ENCODE measurements around the gene PDXK. TPM values are rescaled to one million over a fixed set of nuclear protein-coding genes. Genes with fewer than 3 reads are reported as not detected.

Gene PDXK
- total and polyA plus RNA-seq, 5 donors: 53.3 to 102 (median 75.8) TPM

- intact Hi-C loops (cut with DNase I): loop anchor here in 1 of 4 donors (10.0 kb wide), 1 partner anchor 71 kb away; no protein-coding TSS in a partner anchor
- DNase-seq (no peak), ATAC-seq (no peak)
- H3K27ac ChIP-seq (ENCODE audit: low read length): no peak overlapping the region
- no peak overlapping the region for H3K4me3 ChIP-seq (ENCODE audit: low read length)
- no peaks in the 10 kb centered on the region for H3K9me3 ChIP-seq (ENCODE audit: control insufficient read depth, low read length)
- H3K4me1 ChIP-seq (ENCODE audit: control insufficient read depth, insufficient read depth, low read length): no peaks in the 10 kb centered on the region
- WGBS: 74% methylated on average over 16 of the region's 16 CpGs
- H3K27me3 ChIP-seq (ENCODE audit: control insufficient read depth, insufficient read depth): no peaks in the 10 kb centered on the region
Observed at GRCh38 chr21:43745772-43746517, 27.0 kb downstream of the PDXK start.

GRCh38 chr21:43748622-43749021, 29.7 kb downstream of the PDXK start:
- no peak overlapping the region for H3K4me3 ChIP-seq (ENCODE audit: low read length)
- no peaks in the 10 kb centered on the region for H3K4me1 ChIP-seq (ENCODE audit: control insufficient read depth, insufficient read depth, low read length)
- DNase-seq: peak in 1 of 3 donors; percentile 45
- WGBS: 91% methylated on average over 17 of the region's 17 CpGs
- H3K27ac ChIP-seq (ENCODE audit: low read length): no peak overlapping the region
- no peak for ATAC-seq
- no peaks in the 10 kb centered on the region for H3K9me3 ChIP-seq (ENCODE audit: control insufficient read depth, low read length)
- no peaks in the 10 kb centered on the region for H3K27me3 ChIP-seq (ENCODE audit: control insufficient read depth, insufficient read depth)
- intact Hi-C loops (cut with DNase I): loop anchor here in 1 of 4 donors (10.0 kb wide), 1 partner anchor 74 kb away; no protein-coding TSS in a partner anchor

DNA sequence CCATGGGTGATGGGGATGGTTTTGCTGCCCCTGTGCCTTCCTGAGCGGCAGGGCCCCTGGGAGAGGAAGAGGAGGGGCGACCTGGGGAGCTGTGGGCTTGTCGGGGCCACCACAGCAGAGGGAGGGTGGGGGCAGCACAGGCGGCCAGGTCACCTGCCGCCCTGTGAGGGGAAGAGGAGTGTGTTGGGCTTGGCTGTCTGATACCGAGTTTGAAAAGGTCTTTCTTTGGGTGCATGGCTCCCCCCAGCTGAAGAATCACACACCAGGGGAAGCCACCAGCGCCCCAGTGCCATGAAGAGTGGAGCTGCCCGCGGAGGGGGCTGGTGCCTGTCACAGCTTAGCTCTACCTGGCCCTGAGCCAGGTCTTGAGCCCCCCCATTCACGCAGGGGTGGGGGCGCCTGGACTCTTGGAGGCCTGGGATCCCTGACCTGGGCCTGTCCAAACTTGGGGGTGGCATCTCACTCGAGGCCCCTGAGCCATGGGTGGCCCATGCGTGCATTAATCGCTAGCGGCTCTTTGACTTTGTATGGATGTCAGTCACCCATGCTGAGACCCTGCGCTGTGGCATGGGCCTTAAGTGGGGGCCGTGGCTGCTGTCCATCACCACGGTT, 30.8 kb downstream of the PDXK start:
- intact Hi-C loops (cut with DNase I): loop anchor here in 1 of 4 donors (10.0 kb wide), 1 partner anchor 75 kb away; no protein-coding TSS in a partner anchor
- DNase-seq: peak in 1 of 3 donors; percentile 47

DNA sequence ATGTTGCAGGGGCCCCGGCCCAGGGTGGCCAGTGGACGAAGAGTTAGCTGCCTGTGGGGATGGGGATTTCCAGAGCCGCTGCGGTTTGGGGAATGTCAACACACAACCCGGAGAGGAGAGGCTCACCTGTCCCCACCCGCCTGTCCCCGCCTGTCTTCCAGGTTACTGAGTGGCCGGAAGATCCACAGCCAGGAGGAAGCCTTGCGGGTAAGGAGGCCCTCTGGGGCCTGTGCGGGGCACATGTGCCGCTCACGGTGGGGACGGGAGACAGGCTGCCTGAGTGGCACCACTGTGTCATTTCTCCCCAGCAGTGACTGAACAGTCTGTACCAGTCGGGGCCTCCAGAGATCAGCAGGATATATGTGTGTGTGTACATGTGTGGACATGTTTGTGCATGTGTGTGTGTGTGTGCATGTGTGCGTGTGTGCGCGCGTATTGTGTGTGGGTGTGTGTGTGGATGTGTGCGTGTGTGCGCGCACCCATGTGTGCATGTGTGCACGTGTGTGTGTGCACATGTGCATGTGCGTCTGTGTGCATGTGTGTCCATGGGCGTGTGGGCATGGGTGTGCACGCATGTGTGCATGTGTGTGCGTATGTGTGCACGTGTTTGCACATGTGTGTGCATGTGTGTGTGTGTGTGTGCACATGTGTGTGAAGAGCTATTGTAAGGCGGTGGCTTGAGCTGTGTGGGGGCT, 31.6 kb downstream of the PDXK start:
- H3K27me3 ChIP-seq (ENCODE audit: control insufficient read depth, insufficient read depth): no peaks in the 10 kb centered on the region
- 96% methylated on average over 28 of the region's 28 CpGs for WGBS
- ATAC-seq: no peak

More for the DNA sequence above, 30.8 kb downstream of the PDXK start:
- Histone ChIP-seq H3K9me3 (ENCODE audit: control insufficient read depth, low read length) (no peaks in the 10 kb centered on the region), H3K4me1 (ENCODE audit: control insufficient read depth, insufficient read depth, low read length) (no peaks in the 10 kb centered on the region), H3K27me3 (ENCODE audit: control insufficient read depth, insufficient read depth) (no peaks in the 10 kb centered on the region), H3K27ac (ENCODE audit: low read length) (no peak overlapping the region), H3K4me3 (ENCODE audit: low read length) (no peak overlapping the region)
- WGBS: 87% methylated on average over 18 of the region's 18 CpGs
- no peak for ATAC-seq

DNA sequence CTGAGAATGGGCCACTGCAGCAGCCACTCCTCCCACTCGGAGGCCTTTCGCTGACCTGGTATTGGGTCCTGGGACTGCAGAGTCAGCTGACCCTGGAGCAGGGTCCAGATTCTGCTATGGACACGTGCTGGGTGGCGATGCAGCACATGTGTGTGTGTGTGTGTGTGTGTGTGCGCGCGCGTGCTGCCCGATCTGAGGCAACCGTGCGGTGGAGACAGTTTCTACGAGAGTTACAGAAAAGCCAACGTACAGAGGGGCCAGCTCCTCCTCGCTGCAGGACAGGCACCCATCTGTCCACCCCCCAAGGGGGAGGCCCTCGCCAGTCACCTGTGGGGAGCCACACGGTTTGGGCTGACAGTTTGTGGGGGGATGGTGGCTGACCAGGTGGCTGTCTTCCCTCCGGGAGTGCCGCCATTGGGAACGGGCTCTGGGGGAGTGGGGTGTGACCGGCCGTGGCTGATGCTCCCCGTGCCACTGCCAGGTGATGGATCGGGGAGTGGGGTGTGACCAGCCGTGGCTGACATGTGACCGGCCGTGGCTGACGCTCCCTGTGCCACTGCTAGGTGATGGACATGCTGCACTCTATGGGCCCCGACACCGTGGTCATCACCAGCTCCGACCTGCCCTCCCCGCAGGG, 33.1 kb downstream of the PDXK start:
- intact Hi-C loops (cut with DNase I): no loop called here
- ATAC-seq: no peak
- Histone ChIP-seq H3K27me3 (ENCODE audit: control insufficient read depth, insufficient read depth) (no peaks in the 10 kb centered on the region), H3K4me1 (ENCODE audit: control insufficient read depth, insufficient read depth, low read length) (no peaks in the 10 kb centered on the region), H3K9me3 (ENCODE audit: control insufficient read depth, low read length) (no peaks in the 10 kb centered on the region), H3K4me3 (ENCODE audit: low read length) (no peak overlapping the region), H3K27ac (ENCODE audit: low read length) (no peak overlapping the region)
- 93% methylated on average over 31 of the region's 31 CpGs for WGBS
- DNase-seq: no peak

More for the DNA sequence above, 31.6 kb downstream of the PDXK start:
- DNase-seq: no peak
- Histone ChIP-seq H3K27ac (ENCODE audit: low read length) (no peak overlapping the region), H3K4me1 (ENCODE audit: control insufficient read depth, insufficient read depth, low read length) (no peaks in the 10 kb centered on the region), H3K9me3 (ENCODE audit: control insufficient read depth, low read length) (no peaks in the 10 kb centered on the region), H3K4me3 (ENCODE audit: low read length) (no peak overlapping the region)
- intact Hi-C loops (cut with DNase I): no loop called here

DNA sequence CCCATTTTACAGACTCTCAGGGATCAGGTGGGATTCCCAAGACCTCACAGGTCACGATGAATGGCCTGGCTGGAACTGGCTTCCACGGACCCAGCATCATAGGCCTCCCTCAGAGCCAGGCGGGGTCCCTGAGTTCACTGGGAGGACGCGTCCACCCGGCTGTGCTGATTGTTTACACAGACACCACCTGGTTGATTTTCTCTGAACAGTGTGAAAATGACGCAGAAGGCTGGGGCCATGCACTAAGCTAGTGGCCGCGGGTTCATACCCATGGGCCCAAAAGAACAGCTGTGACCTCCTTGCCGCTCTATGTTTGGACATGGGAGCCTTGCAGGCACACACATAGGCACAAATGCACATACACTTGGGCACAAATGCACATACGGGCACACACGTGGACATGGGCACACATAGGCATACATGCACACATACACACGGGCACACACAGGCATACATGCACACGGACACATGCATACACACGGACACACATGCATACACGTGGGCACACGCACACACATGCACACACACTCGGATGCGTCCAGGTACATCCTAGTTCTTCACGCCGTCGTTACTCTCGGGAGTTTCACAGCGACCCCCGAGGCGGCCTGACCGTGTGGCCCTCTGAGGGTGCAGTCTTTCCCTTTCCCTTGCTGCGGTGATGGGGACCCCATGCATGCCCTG, 34.0 kb downstream of the PDXK start:
- DNase-seq (no peak), ATAC-seq (no peak)
- no peaks in the 10 kb centered on the region for H3K4me1 ChIP-seq (ENCODE audit: control insufficient read depth, insufficient read depth, low read length)
- no peaks in the 10 kb centered on the region for H3K9me3 ChIP-seq (ENCODE audit: control insufficient read depth, low read length)
- no peak overlapping the region for H3K27ac ChIP-seq (ENCODE audit: low read length)
- H3K27me3 ChIP-seq (ENCODE audit: control insufficient read depth, insufficient read depth): no peaks in the 10 kb centered on the region
- no peak overlapping the region for H3K4me3 ChIP-seq (ENCODE audit: low read length)
- intact Hi-C loops (cut with DNase I): no loop called here
- WGBS: 93% methylated on average over 28 of the region's 28 CpGs

DNA sequence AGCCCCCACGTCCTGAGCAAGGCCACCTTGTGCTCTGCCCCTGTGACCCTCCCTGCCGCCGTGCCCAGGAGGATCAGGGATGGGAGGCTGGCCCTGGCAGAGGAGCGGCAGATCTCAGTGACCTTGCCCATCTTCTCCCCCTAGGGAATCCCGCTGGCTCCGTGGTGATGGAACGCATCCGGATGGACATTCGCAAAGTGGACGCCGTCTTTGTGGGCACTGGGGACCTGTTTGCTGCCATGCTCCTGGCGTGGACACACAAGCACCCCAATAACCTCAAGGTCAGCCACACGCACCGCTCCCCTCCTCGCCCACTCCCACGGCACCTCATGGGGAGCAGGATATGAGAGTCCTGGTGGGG, 34.5 kb downstream of the PDXK start:
- WGBS: 95% methylated on average over 16 of the region's 16 CpGs
- DNase-seq: no peak
- Histone ChIP-seq H3K27ac (ENCODE audit: low read length) (no peak overlapping the region), H3K9me3 (ENCODE audit: control insufficient read depth, low read length) (no peaks in the 10 kb centered on the region), H3K27me3 (ENCODE audit: control insufficient read depth, insufficient read depth) (no peaks in the 10 kb centered on the region), H3K4me1 (ENCODE audit: control insufficient read depth, insufficient read depth, low read length) (no peaks in the 10 kb centered on the region), H3K4me3 (ENCODE audit: low read length) (no peak overlapping the region)
- intact Hi-C loops (cut with DNase I): no loop called here
- no peak for ATAC-seq

- WGBS: 85% methylated on average over 26 of the region's 26 CpGs
- intact Hi-C loops (cut with DNase I): no loop called here
- no peak for ATAC-seq
Observed at GRCh38 chr21:43754948-43755781, 36.2 kb downstream of the PDXK start.

DNA sequence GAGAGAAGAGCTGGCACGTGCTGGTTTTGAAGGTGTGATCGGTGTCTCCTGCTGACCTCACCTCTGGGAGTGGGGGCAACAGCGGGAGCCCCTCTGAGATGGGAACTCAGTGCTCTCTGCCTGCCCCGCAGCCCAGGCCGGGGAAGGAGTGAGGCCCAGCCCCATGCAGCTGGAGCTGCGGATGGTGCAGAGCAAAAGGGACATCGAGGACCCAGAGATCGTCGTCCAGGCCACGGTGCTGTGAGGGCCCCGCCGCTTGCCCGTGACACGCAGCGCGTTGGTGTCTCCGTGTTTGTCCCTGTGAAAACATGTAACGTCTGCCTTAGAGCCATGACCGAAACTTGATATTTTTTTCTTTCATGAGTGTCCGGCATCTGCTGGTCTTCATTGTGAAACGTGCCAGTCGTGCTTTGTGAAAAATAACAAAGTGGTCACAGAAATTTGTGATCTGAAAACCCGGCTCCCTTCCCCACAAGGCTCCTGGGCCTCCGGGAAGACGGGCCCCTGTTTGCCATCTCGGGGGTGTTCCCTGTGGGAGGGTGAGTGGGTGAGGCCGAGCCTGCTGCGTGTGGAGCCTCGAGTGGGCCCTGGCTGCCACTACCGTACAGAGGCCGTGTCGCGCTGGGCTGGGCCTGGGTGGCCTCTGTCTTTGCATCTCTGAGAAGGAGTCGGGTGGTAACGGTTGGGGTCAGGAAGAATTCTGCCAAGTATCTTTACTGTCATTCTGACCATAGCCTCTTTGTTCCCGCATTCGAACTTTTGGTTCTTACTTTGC, 37.1 kb downstream of the PDXK start:
- DNase-seq: peak in 2 of 3 donors; percentile 38 to 58
- Histone ChIP-seq H3K27me3 (ENCODE audit: control insufficient read depth, insufficient read depth) (no peaks in the 10 kb centered on the region), H3K4me3 (ENCODE audit: low read length) (no peak overlapping the region), H3K27ac (ENCODE audit: low read length) (no peak overlapping the region), H3K4me1 (ENCODE audit: control insufficient read depth, insufficient read depth, low read length) (no peaks in the 10 kb centered on the region), H3K9me3 (ENCODE audit: control insufficient read depth, low read length) (no peaks in the 10 kb centered on the region)
- ATAC-seq: no peak
- intact Hi-C loops (cut with DNase I): no loop called here
- WGBS: 94% methylated on average over 37 of the region's 37 CpGs

More at GRCh38 chr21:43754948-43755781, 36.2 kb downstream of the PDXK start:
- DNase-seq: peak in 2 of 3 donors; percentile 51 to 73
- no peaks in the 10 kb centered on the region for H3K9me3 ChIP-seq (ENCODE audit: control insufficient read depth, low read length)
- H3K27ac ChIP-seq (ENCODE audit: low read length): no peak overlapping the region
- no peak overlapping the region for H3K4me3 ChIP-seq (ENCODE audit: low read length)
- H3K27me3 ChIP-seq (ENCODE audit: control insufficient read depth, insufficient read depth): no peaks in the 10 kb centered on the region
- H3K4me1 ChIP-seq (ENCODE audit: control insufficient read depth, insufficient read depth, low read length): no peaks in the 10 kb centered on the region

Data from right cardiac atrium (tissue), 5 donors.